HCT116 (cell line): ENCODE measurements around the gene ADGRB2. TPM values are rescaled to one million over a fixed set of nuclear protein-coding genes. Genes with fewer than 3 reads are reported as not detected.
A peak's percentile ranks its signal among the peaks of the same experiment; 100 is the strongest.

Experiments
- ATAC-seq: fragments of 200-7000 bp; cut with Tn5 transposase; 2 replicates; pipeline ENCODE4 v1.9.1; 2020; ENCODE audit warnings: mild to moderate bottlenecking, moderate library complexity
- Bru-seq: library from RNA; stranded (reverse); fragments of 400-500 nt; gene quantifications from one replicate; lab custom pipeline; 2021; lab: Mats Ljungman, UMichigan
- BruChase-seq, 2 experiments: library from RNA; stranded (reverse); fragments of 400-500 nt; gene quantifications; one replicate each; lab custom pipeline; 2021; lab: Mats Ljungman, UMichigan
- BruUV-seq: library from RNA; stranded (reverse); fragments of 400-500 nt; replicated peaks from 2 replicates; lab custom pipeline; 2021; lab: Mats Ljungman, UMichigan
- CTCF ChIA-PET: fragments of 300-600 bp; sonication (Branson Sonifier 250); formaldehyde crosslinking; loops from one replicate; lab custom pipeline; 2021; ENCODE audit warnings: antibody characterized with exemption; lab: Charles Lee
- POLR2A ChIA-PET: fragments of 300-600, 350-600 bp; sonication (Branson Sonifier 250); formaldehyde crosslinking; loops from one replicate; lab custom pipeline; 2021; ENCODE audit warnings: antibody characterized with exemption; lab: Charles Lee
- RAD21 ChIA-PET, 2 experiments: fragments of 300-600 bp; sonication (Branson Sonifier 250); formaldehyde crosslinking; loops; one replicate each; lab custom pipeline; 2023; ENCODE audit warnings: low total read pairs in 2 of 2; ENCODE audit not compliant: uncharacterized antibody in 2 of 2, unreplicated experiment in 2 of 2, low non-redundant PET in 1 of 2; lab: Charles Lee
- DNase-seq: peaks from one replicate; pipeline ENCODE4 v3.0.0-alpha.2; 2010; ENCODE audit warnings: low read depth, low spot score
- H2AFZ ChIP-seq: fragments of 200-600 bp; shearing (Covaris generic), sonication (generic); 2 replicates; pipeline ENCODE4 v1.6.1; 2017; ENCODE audit warnings: low read depth, mixed run types, mixed read lengths, antibody characterized with exemption, low read length; ENCODE audit not compliant: poor library complexity, severe bottlenecking
- H3K27ac ChIP-seq: 2 replicates; pipeline ENCODE4 v1.5.1; 2012; ENCODE audit warnings: low read depth, low read length
- H3K27me3 ChIP-seq: fragments of 200-600 bp; sonication (generic); 2 replicates; pipeline ENCODE4 v1.6.1; 2016; ENCODE audit warnings: mixed run types, low read length, mixed read lengths; ENCODE audit not compliant: insufficient read depth
- H3K36me3 ChIP-seq, 2 experiments: fragments of 200-500 bp in 1 of 2; fragments of 200-600 bp in 1 of 2; sonication (Bioruptor generic) in 1 of 2; sonication (generic) in 1 of 2; 2 replicates each; pipeline versions ENCODE4 v1.5.1 to v1.6.1; 2014 to 2016; ENCODE audit warnings: low read length in 2 of 2, inconsistent platforms in 1 of 2, mixed read lengths in 1 of 2, mixed run types in 1 of 2; ENCODE audit not compliant: insufficient read depth in 2 of 2, control insufficient read depth in 1 of 2
- H3K4me1 ChIP-seq, 2 experiments: fragments of 200-600 bp in 1 of 2; sonication (generic) in 1 of 2; 2 replicates each; pipeline versions ENCODE4 v1.5.1 to v1.6.1; 2012 to 2017; ENCODE audit warnings: low read length in 2 of 2, inconsistent platforms in 1 of 2, mild to moderate bottlenecking in 1 of 2, mixed read lengths in 1 of 2, mixed run types in 1 of 2, moderate library complexity in 1 of 2; ENCODE audit not compliant: insufficient read depth in 2 of 2, control insufficient read depth in 1 of 2
- H3K4me2 ChIP-seq: fragments of 200-600 bp; sonication (generic); 2 replicates; pipeline ENCODE4 v1.6.1; 2017; ENCODE audit warnings: mixed run types, low read length, mixed read lengths
- H3K4me3 ChIP-seq, 2 experiments: fragments of 200-600 bp in 1 of 2; sonication (generic) in 1 of 2; replicated peaks in 1 of 2; 2 replicates each; pipeline ENCODE4 v1.5.1; 2011 to 2016; ENCODE audit warnings: low read length in 2 of 2, control low read depth in 1 of 2, low read depth in 1 of 2, mild to moderate bottlenecking in 1 of 2, mixed read lengths in 1 of 2, mixed run types in 1 of 2
- H3K79me2 ChIP-seq: fragments of 200-600 bp; sonication (generic); 2 replicates; pipeline ENCODE4 v1.6.1; 2017; ENCODE audit warnings: mild to moderate bottlenecking, mixed run types, low read length, moderate library complexity, mixed read lengths; ENCODE audit not compliant: insufficient read depth
- H3K9ac ChIP-seq: fragments of 200-600 bp; sonication (generic); 2 replicates; pipeline ENCODE4 v1.6.1; 2016; ENCODE audit warnings: low read length, mixed read lengths
- H3K9me2 ChIP-seq: fragments of 200-600 bp; sonication (generic), shearing (Covaris generic); 2 replicates; pipeline ENCODE4 v1.6.1; 2017; ENCODE audit warnings: mixed run types, mild to moderate bottlenecking, moderate library complexity; ENCODE audit not compliant: insufficient read depth
- H3K9me3 ChIP-seq, 2 experiments: fragments of 200-500 bp in 1 of 2; fragments of 200-600 bp in 1 of 2; sonication (Bioruptor generic) in 1 of 2; sonication (generic) in 1 of 2; 2 replicates each; pipeline ENCODE4 v1.6.1; 2014 to 2017; ENCODE audit warnings: low read length in 2 of 2, mixed read lengths in 2 of 2, inconsistent platforms in 1 of 2, low read depth in 1 of 2, mild to moderate bottlenecking in 1 of 2, mixed run types in 1 of 2, moderate library complexity in 1 of 2; ENCODE audit not compliant: control insufficient read depth in 1 of 2, insufficient read depth in 1 of 2
- H4K20me1 ChIP-seq: fragments of 200-600 bp; sonication (generic), shearing (Covaris generic); 2 replicates; pipeline ENCODE4 v1.6.1; 2017; ENCODE audit warnings: mixed run types, mild to moderate bottlenecking, moderate library complexity; ENCODE audit not compliant: insufficient read depth
- POLR2A ChIP-seq: IDR thresholded peaks from 2 replicates; pipeline ENCODE4 v1.7.0; 2011; ENCODE audit warnings: borderline replicate concordance; ENCODE audit not compliant: insufficient read depth, insufficient read length; ENCODE audit errors: extremely low read depth
- RAD21 ChIP-seq: IDR thresholded peaks from 2 replicates; pipeline ENCODE4 v1.6.1; 2012; ENCODE audit warnings: low read depth, mild to moderate bottlenecking
- SIN3A ChIP-seq: IDR thresholded peaks from 2 replicates; pipeline ENCODE4 v1.6.1; 2012; ENCODE audit warnings: low read depth
- SP1 ChIP-seq: IDR thresholded peaks from 2 replicates; pipeline ENCODE4 v1.6.1; 2012; ENCODE audit warnings: low read depth
- ZFX ChIP-seq: fragments of 450-650 bp; IDR thresholded peaks from 2 replicates; pipeline ENCODE4 v1.6.1; 2017
- intact Hi-C: fragments of 100-400 bp; cut with micrococcal nuclease; formaldehyde crosslinking; loops from 2 replicates; pipeline ENCODE4 v1.10.0; 2022
- long read RNA-seq: library from polyadenylated mRNA; unstranded; transcript quantifications from one replicate; pipeline ENCODE4 v2.0.0, GENCODE V29; 2021; ENCODE audit not compliant: unreplicated experiment
- polyA plus RNA-seq: library from polyadenylated mRNA; unstranded; fragments of >200 nt; gene quantifications from 2 replicates; pipeline ENCODE4 v1.2.1, GENCODE V29; 2012; ENCODE audit warnings: missing spikeins
- total RNA-seq: library from RNA; stranded (reverse); gene quantifications from one replicate; pipeline ENCODE4 v1.2.1, GENCODE V29; 2021; ENCODE audit not compliant: unreplicated experiment
- TF ChIP-seq, protein P1 (sequence below): IDR thresholded peaks from 2 replicates; pipeline ENCODE4 v1.6.1; 2011; ENCODE audit warnings: mild to moderate bottlenecking, low read length, moderate library complexity; ENCODE audit not compliant: insufficient replicate concordance; ENCODE audit errors: extremely low read depth

ADGRB2 gene, protein sequence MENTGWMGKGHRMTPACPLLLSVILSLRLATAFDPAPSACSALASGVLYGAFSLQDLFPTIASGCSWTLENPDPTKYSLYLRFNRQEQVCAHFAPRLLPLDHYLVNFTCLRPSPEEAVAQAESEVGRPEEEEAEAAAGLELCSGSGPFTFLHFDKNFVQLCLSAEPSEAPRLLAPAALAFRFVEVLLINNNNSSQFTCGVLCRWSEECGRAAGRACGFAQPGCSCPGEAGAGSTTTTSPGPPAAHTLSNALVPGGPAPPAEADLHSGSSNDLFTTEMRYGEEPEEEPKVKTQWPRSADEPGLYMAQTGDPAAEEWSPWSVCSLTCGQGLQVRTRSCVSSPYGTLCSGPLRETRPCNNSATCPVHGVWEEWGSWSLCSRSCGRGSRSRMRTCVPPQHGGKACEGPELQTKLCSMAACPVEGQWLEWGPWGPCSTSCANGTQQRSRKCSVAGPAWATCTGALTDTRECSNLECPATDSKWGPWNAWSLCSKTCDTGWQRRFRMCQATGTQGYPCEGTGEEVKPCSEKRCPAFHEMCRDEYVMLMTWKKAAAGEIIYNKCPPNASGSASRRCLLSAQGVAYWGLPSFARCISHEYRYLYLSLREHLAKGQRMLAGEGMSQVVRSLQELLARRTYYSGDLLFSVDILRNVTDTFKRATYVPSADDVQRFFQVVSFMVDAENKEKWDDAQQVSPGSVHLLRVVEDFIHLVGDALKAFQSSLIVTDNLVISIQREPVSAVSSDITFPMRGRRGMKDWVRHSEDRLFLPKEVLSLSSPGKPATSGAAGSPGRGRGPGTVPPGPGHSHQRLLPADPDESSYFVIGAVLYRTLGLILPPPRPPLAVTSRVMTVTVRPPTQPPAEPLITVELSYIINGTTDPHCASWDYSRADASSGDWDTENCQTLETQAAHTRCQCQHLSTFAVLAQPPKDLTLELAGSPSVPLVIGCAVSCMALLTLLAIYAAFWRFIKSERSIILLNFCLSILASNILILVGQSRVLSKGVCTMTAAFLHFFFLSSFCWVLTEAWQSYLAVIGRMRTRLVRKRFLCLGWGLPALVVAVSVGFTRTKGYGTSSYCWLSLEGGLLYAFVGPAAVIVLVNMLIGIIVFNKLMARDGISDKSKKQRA (N-terminal part only)
- total RNA-seq (10.1 TPM), Bru-seq, nascent RNA (percentile 35 among the genes with signal in this experiment), BruChase-seq, experiment 1, labeled RNA remaining after a 6-hour chase (percentile 42 among the genes with signal in this experiment), BruChase-seq, experiment 2, labeled RNA remaining after a 2-hour chase (percentile 45 among the genes with signal in this experiment)
- polyA plus RNA-seq: 6.0 and 7.1 TPM in 2 replicates
- long read RNA-seq, partial matches to known transcripts: 5 of 14 reads
- long read RNA-seq, other reads (novel, unspliced or antisense): 9 of 14 reads

DNA sequence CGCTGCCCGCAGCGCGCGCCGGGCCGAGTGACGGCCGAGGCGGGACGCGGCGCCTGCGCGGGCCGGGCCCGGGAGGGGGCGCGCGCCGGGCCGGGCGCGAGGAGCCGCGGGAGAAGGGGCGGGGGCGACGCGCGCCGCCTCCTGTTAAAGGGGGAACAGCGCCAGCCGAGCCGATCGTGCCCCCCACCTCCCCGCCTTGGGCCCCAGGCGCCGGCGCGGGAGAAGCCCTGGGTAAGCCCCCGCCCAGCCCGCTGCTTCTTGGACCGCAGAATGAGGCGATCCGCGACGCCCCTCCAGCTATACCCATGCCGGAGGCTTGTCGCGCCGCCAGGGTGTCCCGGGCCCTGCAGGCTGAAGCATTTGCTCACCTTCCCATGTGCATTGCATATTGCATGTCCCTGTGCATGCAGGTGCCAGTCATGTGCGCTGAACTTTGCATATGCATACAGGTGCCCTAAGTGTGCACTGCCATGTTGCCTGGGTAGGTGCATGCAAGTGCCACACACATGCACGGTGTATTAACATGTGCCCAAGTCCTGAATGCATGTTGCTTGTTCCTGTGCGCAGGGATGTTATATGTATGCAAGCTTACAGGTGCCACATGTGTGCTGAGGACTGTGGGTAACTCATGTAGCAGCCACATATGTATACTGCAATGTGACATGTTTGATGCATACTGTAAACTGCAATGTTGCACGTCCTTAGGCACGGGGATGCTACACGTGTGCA is at the start of gene ADGRB2:
Gene ADGRB2, minus strand, starts transcription at position 29 of the 729 bp plus-strand sequence. CDS start 7,119 bp downstream, outside the sequence.
- POLR2A ChIA-PET: no interaction called here
- no peaks in the 10 kb centered on the region for H3K9me3 ChIP-seq
- no peaks in the 10 kb centered on the region for H3K27me3 ChIP-seq
- DNase-seq (no peak), ATAC-seq (peak; percentile 52)
- peak within 1 kb of the TSS; percentile 96 for H3K4me2 ChIP-seq
- no peak for TF ChIP-seq SP1
- no peak for TF ChIP-seq POLR2A
- TF ChIP-seq RAD21: no peak
- TF ChIP-seq, protein P1, sequence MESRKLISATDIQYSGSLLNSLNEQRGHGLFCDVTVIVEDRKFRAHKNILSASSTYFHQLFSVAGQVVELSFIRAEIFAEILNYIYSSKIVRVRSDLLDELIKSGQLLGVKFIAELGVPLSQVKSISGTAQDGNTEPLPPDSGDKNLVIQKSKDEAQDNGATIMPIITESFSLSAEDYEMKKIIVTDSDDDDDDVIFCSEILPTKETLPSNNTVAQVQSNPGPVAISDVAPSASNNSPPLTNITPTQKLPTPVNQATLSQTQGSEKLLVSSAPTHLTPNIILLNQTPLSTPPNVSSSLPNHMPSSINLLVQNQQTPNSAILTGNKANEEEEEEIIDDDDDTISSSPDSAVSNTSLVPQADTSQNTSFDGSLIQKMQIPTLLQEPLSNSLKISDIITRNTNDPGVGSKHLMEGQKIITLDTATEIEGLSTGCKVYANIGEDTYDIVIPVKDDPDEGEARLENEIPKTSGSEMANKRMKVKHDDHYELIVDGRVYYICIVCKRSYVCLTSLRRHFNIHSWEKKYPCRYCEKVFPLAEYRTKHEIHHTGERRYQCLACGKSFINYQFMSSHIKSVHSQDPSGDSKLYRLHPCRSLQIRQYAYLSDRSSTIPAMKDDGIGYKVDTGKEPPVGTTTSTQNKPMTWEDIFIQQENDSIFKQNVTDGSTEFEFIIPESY: no peak
- 0 out of 2 replicates have a peak, but pooled peaks have one; percentile 1 for TF ChIP-seq ZFX
- TF ChIP-seq SIN3A: no peak
- H3K9me2 ChIP-seq: no peaks in the 10 kb centered on the region
- peak within 1 kb of the TSS; percentile 39; the same call in 1 of the 2 replicates for H3K27ac ChIP-seq
- BruUV-seq: no TSS peak
- CTCF ChIA-PET: interaction anchor here (3.6 kb wide), 1 partner anchor 25 kb away, joined by 27 read pairs; no protein-coding TSS in a partner anchor
- peak within 1 kb of the TSS; percentile 61 to 71 for H3K4me3 ChIP-seq
- H3K9ac ChIP-seq: peak within 1 kb of the TSS; percentile 57
- H2AFZ ChIP-seq: peak within 1 kb of the TSS; percentile 58
- no peaks in the 10 kb centered on the region for H3K79me2 ChIP-seq
- H4K20me1 ChIP-seq: no peaks in the 10 kb centered on the region
- RAD21 ChIA-PET: interaction anchor here in 1 of 2 experiments (1.0 to 2.1 kb wide), 2 partner anchors 25 to 200 kb away, joined by 4 to 13 read pairs; no protein-coding TSS in a partner anchor
- no peaks in the 10 kb centered on the region for H3K36me3 ChIP-seq
- intact Hi-C loops: no loop called here
- H3K4me1 ChIP-seq: peaks cover 31 to 54% of the 10 kb centered on the region in 2 experiments
